GM12878 (cell line): ENCODE data around the gene PRKG1. TPM values are rescaled to one million over a fixed set of nuclear protein-coding genes. Genes with fewer than 3 reads are reported as not detected.

ENCODE experiments used
- ATAC-seq: fragments of 200-7000 bp; cut with Tn5 transposase; 3 replicates; pipeline ENCODE4 v1.9.1; 2020; ENCODE audit warnings: mild to moderate bottlenecking, moderate library complexity
- BruUV-seq: library from RNA; stranded (reverse); fragments of 400-500 nt; replicated peaks from 2 replicates; lab custom pipeline; 2021; lab: Mats Ljungman, UMichigan
- CTCF ChIA-PET: fragments of 300-600 bp; sonication (Branson Sonifier 250); formaldehyde crosslinking; extraction: SDS; loops from one replicate; lab custom pipeline; 2021; ENCODE audit warnings: inconsistent platforms; lab: Yijun Ruan, JAX
- POLR2A ChIA-PET: fragments of 350-600 bp; formaldehyde crosslinking; extraction: SDS; loops from one replicate; lab custom pipeline; 2021; ENCODE audit warnings: inconsistent platforms; lab: Charles Lee
- RAD21 ChIA-PET: fragments of 300-600 bp; sonication (Branson Sonifier 250); formaldehyde crosslinking; loops from one replicate; lab custom pipeline; 2023; ENCODE audit warnings: antibody characterized with exemption; ENCODE audit not compliant: unreplicated experiment; lab: Charles Lee
- SMC1A ChIA-PET: fragments of 300-600 bp; sonication (Branson Sonifier 250); formaldehyde crosslinking; loops from one replicate; lab custom pipeline; 2023; ENCODE audit not compliant: unreplicated experiment, uncharacterized antibody; lab: Charles Lee
- DNase-seq: peaks from one replicate; pipeline ENCODE4 v3.0.0-alpha.2; 2011; ENCODE audit warnings: low read depth, low spot score
- FAIRE-seq: peaks from 3 replicates; lab custom pipeline; 2011; peaks lifted over from hg19 to GRCh38; lab: Jason Lieb, UNC
- H2AFZ ChIP-seq: 2 replicates; pipeline ENCODE4 v1.6.0; 2011; ENCODE audit warnings: low read depth, low read length, control low read depth; ENCODE audit not compliant: control insufficient read depth
- H3K27ac ChIP-seq: 2 replicates; pipeline ENCODE4 v1.5.1; 2011; ENCODE audit warnings: control low read depth; ENCODE audit not compliant: control insufficient read depth, insufficient read depth
- H3K27me3 ChIP-seq, 2 experiments: replicated peaks in 1 of 2; 2 replicates each; pipeline versions ENCODE4 v1.6.0 to v1.6.1; 2011; ENCODE audit warnings: low read length in 1 of 2; ENCODE audit not compliant: control insufficient read depth in 2 of 2, insufficient read depth in 2 of 2
- H3K36me3 ChIP-seq, 2 experiments: 2 replicates each; pipeline ENCODE4 v1.5.1; 2011; ENCODE audit warnings: low read length in 1 of 2; ENCODE audit not compliant: control insufficient read depth in 2 of 2, insufficient read depth in 2 of 2
- H3K4me1 ChIP-seq: 2 replicates; pipeline ENCODE4 v1.6.1; 2011; ENCODE audit warnings: mild to moderate bottlenecking, low read length, moderate library complexity, mixed read lengths; ENCODE audit not compliant: control insufficient read depth, insufficient read depth
- H3K4me2 ChIP-seq: 2 replicates; pipeline ENCODE4 v1.6.0; 2011; ENCODE audit warnings: control low read depth; ENCODE audit not compliant: control insufficient read depth, insufficient read depth
- H3K4me3 ChIP-seq: fragments of 200-600 bp; sonication (generic); 2 replicates; pipeline ENCODE4 v1.5.1; 2016
- H3K79me2 ChIP-seq: 2 replicates; pipeline ENCODE4 v1.6.0; 2011; ENCODE audit warnings: low read length; ENCODE audit not compliant: control insufficient read depth, insufficient read depth
- H3K9ac ChIP-seq: 2 replicates; pipeline ENCODE4 v1.8.0; 2011; ENCODE audit warnings: low read length, control low read depth, mixed read lengths; ENCODE audit not compliant: control insufficient read depth, insufficient read depth
- H3K9me3 ChIP-seq: replicated peaks from 3 replicates; pipeline ENCODE4 v1.5.1; 2011; ENCODE audit warnings: mild to moderate bottlenecking, low read length; ENCODE audit not compliant: control insufficient read depth, insufficient read depth
- H4K20me1 ChIP-seq: 2 replicates; pipeline ENCODE4 v1.6.0; 2011; ENCODE audit not compliant: control insufficient read depth, insufficient read depth
- EGR1 ChIP-seq, 2 experiments: IDR thresholded peaks; 1 replicate in 1 of 2; 2 replicates in 1 of 2; pipeline ENCODE4 v1.6.1; 2011 to 2012; ENCODE audit warnings: low read depth in 2 of 2, low read length in 2 of 2, borderline replicate concordance in 1 of 2, mild to moderate bottlenecking in 1 of 2, moderate library complexity in 1 of 2
- ESRRA ChIP-seq: IDR thresholded peaks from 2 replicates; pipeline ENCODE4 v1.6.1; 2012; ENCODE audit warnings: mild to moderate bottlenecking, low read length, improper control_type of control experiment
- KAT2A ChIP-seq: conservative IDR thresholded peaks from 2 replicates; pipeline ENCODE4 v1.6.1; 2011; ENCODE audit warnings: low read depth, low read length; ENCODE audit not compliant: control insufficient read depth
- RAD51 ChIP-seq: fragments of 450-650 bp; IDR thresholded peaks from 2 replicates; pipeline ENCODE4 v1.6.1; 2016; ENCODE audit warnings: moderate library complexity, mild to moderate bottlenecking, inconsistent platforms
- TCF7 ChIP-seq: IDR thresholded peaks from 2 replicates; pipeline ENCODE4 v1.6.1; 2014; ENCODE audit warnings: antibody characterized with exemption, borderline replicate concordance
- WGBS: methylation state at CpG from one replicate; pipeline ENCODE4 v1.1.6; 2016; ENCODE audit warnings: low lambda C conversion rate; ENCODE audit not compliant: insufficient replicate concordance, insufficient coverage; ENCODE audit errors: missing lambda C conversion rate; 5-methylcytosine and 5-hydroxymethylcytosine counted together
- in situ Hi-C: fragments of 300-500 bp; cut with MboI; formaldehyde crosslinking; loops from 9 replicates; pipeline ENCODE4 v1.14.3; 2018; ENCODE audit warnings: mixed read lengths
- intact Hi-C: fragments of 100-400 bp; cut with micrococcal nuclease; formaldehyde crosslinking; loops from one replicate; pipeline ENCODE4 v1.14.2; 2022; ENCODE audit not compliant: unreplicated experiment
- polyA plus RNA-seq, 11 experiments: library from polyadenylated mRNA; depleted of rRNA in 4 of 11; unstranded in 6 of 11; stranded (reverse) in 5 of 11; fragments of >200 nt; fragmentation: Nextera tagmentation in 4 of 11; fragmentation: Illumina TruSeq in 1 of 11; extraction: Ambion mirVana in 4 of 11; extraction: Trizol in 1 of 11; gene quantifications; 1 replicate in 1 of 11; 2 replicates in 10 of 11; pipeline versions ENCODE4 v1.2.1 to v1.2.3, GENCODE V29; 2011 to 2016; ENCODE audit warnings: inconsistent platforms in 2 of 11, missing spikeins in 2 of 11, low read depth in 1 of 11
- total RNA-seq, 4 experiments: library from RNA; depleted of rRNA in 3 of 4; stranded (reverse); fragments of >200 nt in 3 of 4; fragmentation: Illumina TruSeq in 1 of 4; extraction: Trizol in 1 of 4; gene quantifications; 2 replicates each; pipeline versions ENCODE4 v1.2.1 to v1.2.3, GENCODE V29; 2013 to 2021
- TF ChIP-seq, protein P1 (sequence below): fragments of 450-650 bp; IDR thresholded peaks from 2 replicates; pipeline ENCODE4 v1.6.1; 2017; ENCODE audit warnings: mild to moderate bottlenecking, low read depth, inconsistent platforms; ENCODE audit not compliant: poor library complexity, severe bottlenecking
- TF ChIP-seq, protein P2 (sequence below): IDR thresholded peaks from 2 replicates; pipeline ENCODE4 v1.6.1; 2011; ENCODE audit warnings: borderline replicate concordance, low read depth, mild to moderate bottlenecking, moderate library complexity, mixed read lengths, low read length; ENCODE audit not compliant: insufficient read depth; ENCODE audit errors: extremely low read length
- TF ChIP-seq, protein P3 (sequence below): fragments of 450-650 bp; IDR thresholded peaks from 2 replicates; pipeline ENCODE4 v1.6.1; 2017; ENCODE audit warnings: mild to moderate bottlenecking

Gene PRKG1
- total and polyA plus RNA-seq, 10 of the 15 experiments (the other 5 are each of a cell fraction or from before 2014, with no cell fraction given), result 0.04 to 0.05 TPM; not detected in 8

DNA sequence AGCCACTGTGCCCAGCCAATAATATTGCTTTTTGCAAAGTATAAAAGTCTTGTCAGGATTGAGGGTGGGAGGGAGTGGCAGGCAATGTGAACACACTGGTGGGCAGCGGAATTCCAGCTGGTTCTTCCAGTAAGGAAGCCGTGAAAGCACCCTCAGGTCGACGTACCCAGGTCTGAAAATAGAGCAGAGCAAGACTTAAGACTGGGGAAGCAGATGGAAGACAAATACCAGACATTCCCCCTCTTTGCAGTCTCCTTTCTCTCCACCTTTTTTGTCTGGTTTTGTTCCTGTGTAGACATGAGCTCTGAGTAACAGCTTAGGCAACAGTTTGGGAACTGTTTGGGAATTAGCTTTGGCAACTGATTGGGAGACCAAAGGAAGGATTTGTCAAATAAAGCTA, 642.7 kb downstream of the PRKG1 start:
- Histone ChIP-seq H3K9ac (no peak overlapping the region), H3K4me3 (no peak overlapping the region), H3K9me3 (no peaks in the 10 kb centered on the region), H3K27me3 (no peaks in the 10 kb centered on the region; a peak in 1 of 4 replicates), H3K79me2 (no peaks in the 10 kb centered on the region), H3K27ac (no peak overlapping the region), H3K4me1 (no peaks in the 10 kb centered on the region), H3K36me3 (no peaks in the 10 kb centered on the region), H4K20me1 (no peaks in the 10 kb centered on the region), H3K4me2 (no peak overlapping the region), H2AFZ (no peak overlapping the region)
- FAIRE-seq (no peak), DNase-seq (no peak), ATAC-seq (no peak)
- ChIA-PET CTCF (interaction anchor here (1.3 kb wide), 1 partner anchor 12 kb away, joined by 5 read pairs; no protein-coding TSS in a partner anchor), SMC1A (interaction anchor here (1.8 kb wide), 1 partner anchor 37 kb away, joined by 5 read pairs; no protein-coding TSS in a partner anchor), RAD21 (no interaction called here), POLR2A (no interaction called here)
- in situ Hi-C loops, result no loop called here
- intact Hi-C loops, result no loop called here
- 8% methylated on average over 4 of the region's 4 CpGs for WGBS
- TF ChIP-seq, protein P1, sequence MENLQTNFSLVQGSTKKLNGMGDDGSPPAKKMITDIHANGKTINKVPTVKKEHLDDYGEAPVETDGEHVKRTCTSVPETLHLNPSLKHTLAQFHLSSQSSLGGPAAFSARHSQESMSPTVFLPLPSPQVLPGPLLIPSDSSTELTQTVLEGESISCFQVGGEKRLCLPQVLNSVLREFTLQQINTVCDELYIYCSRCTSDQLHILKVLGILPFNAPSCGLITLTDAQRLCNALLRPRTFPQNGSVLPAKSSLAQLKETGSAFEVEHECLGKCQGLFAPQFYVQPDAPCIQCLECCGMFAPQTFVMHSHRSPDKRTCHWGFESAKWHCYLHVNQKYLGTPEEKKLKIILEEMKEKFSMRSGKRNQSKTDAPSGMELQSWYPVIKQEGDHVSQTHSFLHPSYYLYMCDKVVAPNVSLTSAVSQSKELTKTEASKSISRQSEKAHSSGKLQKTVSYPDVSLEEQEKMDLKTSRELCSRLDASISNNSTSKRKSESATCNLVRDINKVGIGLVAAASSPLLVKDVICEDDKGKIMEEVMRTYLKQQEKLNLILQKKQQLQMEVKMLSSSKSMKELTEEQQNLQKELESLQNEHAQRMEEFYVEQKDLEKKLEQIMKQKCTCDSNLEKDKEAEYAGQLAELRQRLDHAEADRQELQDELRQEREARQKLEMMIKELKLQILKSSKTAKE, result no peak
- TF ChIP-seq ESRRA (no peak), TCF7 (no peak), RAD51 (no peak), KAT2A (no peak), EGR1 (IDR thresholded peaks at IDR 0.05; ENCODE audit: borderline replicate concordance in 1 of 2, low read depth in 2 of 2, low read length in 2 of 2) (no peak)
- TF ChIP-seq, protein P2, sequence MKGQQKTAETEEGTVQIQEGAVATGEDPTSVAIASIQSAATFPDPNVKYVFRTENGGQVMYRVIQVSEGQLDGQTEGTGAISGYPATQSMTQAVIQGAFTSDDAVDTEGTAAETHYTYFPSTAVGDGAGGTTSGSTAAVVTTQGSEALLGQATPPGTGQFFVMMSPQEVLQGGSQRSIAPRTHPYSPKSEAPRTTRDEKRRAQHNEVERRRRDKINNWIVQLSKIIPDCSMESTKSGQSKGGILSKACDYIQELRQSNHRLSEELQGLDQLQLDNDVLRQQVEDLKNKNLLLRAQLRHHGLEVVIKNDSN, result no peak
- TF ChIP-seq, protein P3, sequence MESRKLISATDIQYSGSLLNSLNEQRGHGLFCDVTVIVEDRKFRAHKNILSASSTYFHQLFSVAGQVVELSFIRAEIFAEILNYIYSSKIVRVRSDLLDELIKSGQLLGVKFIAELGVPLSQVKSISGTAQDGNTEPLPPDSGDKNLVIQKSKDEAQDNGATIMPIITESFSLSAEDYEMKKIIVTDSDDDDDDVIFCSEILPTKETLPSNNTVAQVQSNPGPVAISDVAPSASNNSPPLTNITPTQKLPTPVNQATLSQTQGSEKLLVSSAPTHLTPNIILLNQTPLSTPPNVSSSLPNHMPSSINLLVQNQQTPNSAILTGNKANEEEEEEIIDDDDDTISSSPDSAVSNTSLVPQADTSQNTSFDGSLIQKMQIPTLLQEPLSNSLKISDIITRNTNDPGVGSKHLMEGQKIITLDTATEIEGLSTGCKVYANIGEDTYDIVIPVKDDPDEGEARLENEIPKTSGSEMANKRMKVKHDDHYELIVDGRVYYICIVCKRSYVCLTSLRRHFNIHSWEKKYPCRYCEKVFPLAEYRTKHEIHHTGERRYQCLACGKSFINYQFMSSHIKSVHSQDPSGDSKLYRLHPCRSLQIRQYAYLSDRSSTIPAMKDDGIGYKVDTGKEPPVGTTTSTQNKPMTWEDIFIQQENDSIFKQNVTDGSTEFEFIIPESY, result no peak
- BruUV-seq, result no TSS peak
